ENCODE data around the gene EMC8.
"Not testable (repeated sequence)": the region's sequence is repeated elsewhere in the genome, so short reads cannot be mapped to it uniquely, and the experiment has no call there.

EMC8 gene

DNA sequence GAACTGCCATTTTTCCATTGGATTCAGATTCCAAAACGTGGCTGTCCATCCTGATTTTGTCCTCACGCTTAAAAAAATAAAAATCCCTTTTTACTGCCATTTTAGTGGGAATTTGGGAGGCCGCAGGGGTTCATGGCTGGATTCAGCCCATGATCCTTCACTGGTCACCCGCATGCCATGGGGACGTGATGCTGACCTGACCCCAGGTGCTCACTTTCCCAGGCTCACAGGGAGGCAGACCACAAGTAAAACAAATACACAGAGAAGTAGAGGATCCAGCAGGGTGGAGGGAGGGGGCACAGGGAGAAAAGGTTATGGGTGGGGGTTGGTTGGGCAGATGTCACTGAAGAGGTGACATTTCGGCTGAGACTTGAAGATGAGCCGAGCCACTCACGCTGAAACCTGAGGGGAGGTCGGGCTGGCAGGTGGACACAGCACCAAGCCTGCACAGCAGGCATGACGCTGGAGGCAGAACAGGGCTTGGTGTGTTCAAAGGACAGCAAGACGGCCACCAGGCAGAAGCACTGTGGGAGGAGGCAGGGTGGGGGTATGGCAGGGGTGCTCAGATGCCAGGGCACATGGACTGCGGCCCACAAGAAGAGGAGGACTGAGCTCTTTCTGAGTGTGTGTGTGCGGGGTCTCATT, 10.9 kb upstream of the EMC8 start:
- H3K27ac ChIP-seq, result no peak overlapping the region
- TF ChIP-seq, protein P1, sequence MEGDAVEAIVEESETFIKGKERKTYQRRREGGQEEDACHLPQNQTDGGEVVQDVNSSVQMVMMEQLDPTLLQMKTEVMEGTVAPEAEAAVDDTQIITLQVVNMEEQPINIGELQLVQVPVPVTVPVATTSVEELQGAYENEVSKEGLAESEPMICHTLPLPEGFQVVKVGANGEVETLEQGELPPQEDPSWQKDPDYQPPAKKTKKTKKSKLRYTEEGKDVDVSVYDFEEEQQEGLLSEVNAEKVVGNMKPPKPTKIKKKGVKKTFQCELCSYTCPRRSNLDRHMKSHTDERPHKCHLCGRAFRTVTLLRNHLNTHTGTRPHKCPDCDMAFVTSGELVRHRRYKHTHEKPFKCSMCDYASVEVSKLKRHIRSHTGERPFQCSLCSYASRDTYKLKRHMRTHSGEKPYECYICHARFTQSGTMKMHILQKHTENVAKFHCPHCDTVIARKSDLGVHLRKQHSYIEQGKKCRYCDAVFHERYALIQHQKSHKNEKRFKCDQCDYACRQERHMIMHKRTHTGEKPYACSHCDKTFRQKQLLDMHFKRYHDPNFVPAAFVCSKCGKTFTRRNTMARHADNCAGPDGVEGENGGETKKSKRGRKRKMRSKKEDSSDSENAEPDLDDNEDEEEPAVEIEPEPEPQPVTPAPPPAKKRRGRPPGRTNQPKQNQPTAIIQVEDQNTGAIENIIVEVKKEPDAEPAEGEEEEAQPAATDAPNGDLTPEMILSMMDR (conservative IDR thresholded peaks at IDR 0.05), result no peak

DNA sequence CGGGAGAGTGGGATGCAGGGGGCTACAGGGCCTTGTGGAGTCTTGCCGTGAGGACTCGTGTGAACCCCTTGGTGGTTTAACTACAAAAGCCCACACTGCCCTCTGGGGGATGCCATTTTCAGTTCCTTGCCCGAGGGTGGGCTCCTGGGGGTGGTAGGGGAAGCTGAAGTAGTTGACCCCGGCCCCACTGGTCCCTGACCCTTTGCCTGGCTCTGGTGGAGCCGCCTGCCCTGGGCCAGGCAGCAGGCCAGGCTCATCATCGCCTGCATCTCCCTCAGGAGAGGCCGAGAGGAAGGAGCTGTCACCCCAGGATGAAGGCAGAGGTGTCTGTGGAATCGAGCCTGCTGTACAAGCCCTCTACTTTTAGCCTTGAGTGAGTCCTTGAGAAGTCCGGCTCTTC, 10.3 kb upstream of the EMC8 start:
- no peak for TF ChIP-seq ZFX (IDR thresholded peaks at IDR 0.05)
- TF ChIP-seq, protein P1 (conservative IDR thresholded peaks at IDR 0.05), result no peak
- H3K27ac ChIP-seq, result no peak overlapping the region

DNA sequence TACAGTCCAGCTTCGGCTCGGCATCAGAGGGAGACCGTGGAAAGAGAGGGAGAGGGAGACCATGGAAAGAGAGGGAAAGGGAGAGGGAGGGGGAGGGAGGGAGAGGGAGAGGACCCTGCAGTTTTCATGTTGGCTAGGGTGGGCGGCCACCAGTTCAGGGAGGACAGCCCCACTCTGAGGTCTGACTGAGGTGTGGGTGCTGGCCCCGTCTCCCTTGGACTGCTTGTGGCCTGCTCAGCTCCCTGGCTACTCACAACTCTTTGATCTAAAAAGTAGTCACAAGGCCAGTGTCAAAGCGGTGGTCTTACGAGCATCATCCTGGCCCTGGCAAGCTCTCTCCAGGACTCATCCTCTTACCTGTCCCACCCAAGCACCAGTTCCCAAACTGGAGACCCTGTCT, 9.6 kb upstream of the EMC8 start:
- no peak for TF ChIP-seq ZFX (IDR thresholded peaks at IDR 0.05)
- TF ChIP-seq, protein P1 (conservative IDR thresholded peaks at IDR 0.05), result no peak
- H3K27ac ChIP-seq, result no peak overlapping the region

- H3K27ac ChIP-seq, result not testable (repeated sequence)
These were observed 8.8 kb upstream of the EMC8 start for GRCh38 chr16:85808104-85808503.

DNA sequence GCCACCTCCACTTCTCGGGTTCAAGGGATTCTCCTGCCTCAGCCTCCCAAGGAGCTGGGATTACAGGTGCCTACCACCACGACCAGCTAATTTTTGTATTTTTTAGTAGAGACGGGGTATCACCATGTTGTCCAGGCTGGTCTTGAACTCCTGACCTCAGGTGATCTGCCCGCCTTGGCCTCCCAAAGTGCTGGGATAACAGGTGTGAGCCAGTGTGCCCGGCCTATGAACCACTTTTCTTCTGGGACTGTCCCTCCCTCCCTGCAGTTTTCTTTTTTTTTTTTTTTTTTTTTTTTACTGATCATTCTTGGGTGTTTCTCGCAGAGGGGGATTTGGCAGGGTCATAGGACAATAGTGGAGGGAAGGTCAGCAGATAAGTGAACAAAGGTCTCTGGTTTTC, 8.0 kb upstream of the EMC8 start:
- not testable (repeated sequence) for H3K27ac ChIP-seq

- no peak for TF ChIP-seq ZFX (IDR thresholded peaks at IDR 0.05)
- TF ChIP-seq, protein P1 (conservative IDR thresholded peaks at IDR 0.05), result no peak
- H3K27ac ChIP-seq, result no peak overlapping the region
These were observed 7.2 kb upstream of the EMC8 start for GRCh38 chr16:85806539-85806938.

DNA sequence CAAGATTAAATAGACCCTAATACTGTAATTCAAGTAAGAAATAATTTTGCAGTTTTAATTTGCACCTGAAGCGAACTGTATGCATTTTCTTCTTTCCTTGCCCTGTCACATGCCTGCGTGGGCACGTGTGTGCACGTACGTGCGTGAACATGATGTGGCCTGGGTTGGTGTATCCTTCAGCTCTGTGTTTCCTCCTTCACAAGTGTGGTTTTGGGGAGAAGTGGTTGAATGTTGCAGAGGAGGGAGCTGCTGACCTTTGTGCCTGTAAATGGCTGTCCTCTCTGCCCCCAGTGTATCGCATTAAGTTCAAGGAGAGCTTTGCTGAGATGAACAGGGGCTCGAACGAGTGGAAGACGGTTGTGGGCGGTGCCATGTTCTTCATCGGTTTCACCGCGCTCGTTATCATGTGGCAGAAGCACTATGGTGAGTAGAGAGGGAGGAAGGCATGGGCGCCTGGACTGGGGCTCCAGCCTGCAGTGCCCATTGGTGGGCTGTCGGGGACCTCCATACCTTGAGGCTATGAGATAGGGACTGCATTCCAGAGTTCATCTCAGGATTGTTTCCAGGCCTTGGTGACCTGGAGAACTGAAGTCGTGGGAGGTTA, 6.2 kb upstream of the EMC8 start:
- no peak overlapping the region for H3K27ac ChIP-seq
- TF ChIP-seq ZFX (IDR thresholded peaks at IDR 0.05), result no peak
- TF ChIP-seq, protein P1 (conservative IDR thresholded peaks at IDR 0.05), result no peak

DNA sequence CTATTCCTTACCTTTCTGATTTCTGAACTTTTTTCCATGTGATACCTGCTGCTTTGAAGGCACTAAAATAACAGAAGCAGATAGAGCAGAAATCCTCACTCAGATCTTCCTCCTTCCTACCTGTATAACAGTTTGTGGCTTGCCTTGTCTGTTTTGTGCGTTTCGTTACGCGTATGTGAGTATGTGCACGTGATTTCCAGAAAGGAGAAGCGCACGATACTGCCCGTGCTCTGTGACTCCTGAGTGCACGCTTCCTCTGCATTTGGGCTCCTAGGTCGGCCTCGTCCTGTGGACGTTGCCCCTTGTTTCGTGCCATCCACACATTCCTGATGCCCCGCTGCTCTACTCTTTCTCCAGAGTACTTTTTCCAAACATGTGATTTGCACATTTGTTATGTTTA, 4.2 kb upstream of the EMC8 start:
- H3K27ac ChIP-seq, result no peak overlapping the region
- TF ChIP-seq, protein P1 (conservative IDR thresholded peaks at IDR 0.05), result no peak
- no peak for TF ChIP-seq ZFX (IDR thresholded peaks at IDR 0.05)
